Femur (tissue), 1 donor: ENCODE measurements around the gene CNTNAP5.

Source experiments
- DNase-seq: peaks from one replicate; pipeline ENCODE4 v3.0.0-alpha.2; 2017

CNTNAP5 gene

DNA sequence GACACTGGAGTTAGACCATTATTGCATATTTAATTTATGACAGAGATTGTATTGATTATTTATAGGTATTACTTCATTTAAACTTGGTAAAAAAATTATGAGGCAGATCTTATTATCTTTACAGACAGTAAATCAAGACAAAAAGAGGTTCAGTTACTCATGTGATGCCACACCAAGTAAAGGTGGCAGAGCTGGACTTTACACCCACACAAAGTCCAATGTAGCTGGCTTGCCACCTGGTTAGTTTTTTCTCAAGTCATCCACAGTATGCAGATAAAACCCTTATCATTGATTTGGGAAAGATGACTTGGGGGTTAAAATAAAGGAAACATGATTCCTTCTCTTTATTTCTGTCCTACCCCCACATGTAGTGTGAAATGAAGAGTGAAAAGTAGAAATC lies 137.2 kb downstream of the CNTNAP5 start:
- DNase-seq: no peak

DNA sequence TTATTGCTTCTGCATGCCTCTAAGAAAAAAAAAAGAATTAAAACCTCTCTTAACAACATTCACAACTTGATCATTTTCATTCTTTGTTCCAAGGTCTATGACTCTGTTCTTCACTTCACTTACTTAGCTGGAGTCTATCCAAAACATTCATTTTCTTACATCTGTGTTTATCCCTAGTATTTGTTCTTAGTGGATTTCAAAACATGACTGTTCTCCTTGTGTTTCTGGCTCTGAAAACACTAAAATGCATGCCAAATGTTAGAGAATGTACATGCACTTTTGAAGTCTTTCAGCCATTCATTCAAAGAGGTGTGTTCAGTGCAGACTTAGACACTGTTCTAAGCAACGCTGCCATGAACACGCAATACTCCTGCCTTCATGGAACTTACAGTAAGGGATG lies 138.8 kb downstream of the CNTNAP5 start:
- DNase-seq: no peak

DNA sequence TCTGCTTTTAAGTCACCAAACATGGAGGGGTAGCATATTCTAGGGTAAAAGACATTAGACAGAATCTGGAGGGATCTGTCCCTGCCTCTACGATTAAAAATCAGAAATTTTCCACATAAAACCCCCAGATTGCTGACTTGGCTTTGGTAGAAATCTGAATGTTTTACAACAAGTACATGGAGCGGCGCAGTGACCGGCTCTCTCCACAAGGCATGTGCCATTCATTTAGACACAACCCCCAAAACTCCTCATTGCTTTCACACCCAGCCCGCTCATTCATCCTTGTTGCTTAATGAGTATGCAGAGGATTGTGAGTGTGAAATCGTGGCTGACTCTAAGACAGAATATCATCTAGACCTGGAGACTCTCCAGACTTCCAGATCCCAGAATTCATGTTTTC lies 140.6 kb downstream of the CNTNAP5 start:
- DNase-seq: no peak

DNA sequence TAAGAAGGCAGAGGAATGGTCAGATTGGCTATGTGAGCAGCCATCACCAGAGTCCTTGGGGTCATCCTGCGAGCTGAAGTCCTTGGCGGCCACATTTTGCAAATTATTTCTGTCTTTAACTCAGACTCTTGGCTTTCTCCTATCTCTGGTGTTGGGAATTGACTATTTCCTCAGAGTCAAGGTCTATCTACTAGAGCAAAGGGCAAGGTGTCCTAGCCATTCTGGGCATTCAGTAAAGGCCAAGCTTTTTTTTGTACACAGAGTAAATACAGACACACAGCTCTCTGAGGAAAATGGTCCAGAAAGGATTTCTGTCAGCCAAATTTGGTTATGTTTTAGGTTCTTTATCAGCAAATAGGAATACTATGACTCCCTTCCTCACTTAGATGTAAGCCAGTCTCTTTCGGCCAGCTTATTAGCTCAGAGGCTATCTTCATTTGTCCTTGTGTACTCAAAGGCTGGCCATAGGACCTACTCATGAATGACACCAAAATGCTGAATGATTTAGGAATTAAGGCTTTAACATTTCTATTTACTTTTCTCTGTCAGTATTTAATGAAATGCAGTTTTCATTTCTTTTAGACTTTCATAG lies 146.5 kb downstream of the CNTNAP5 start:
- DNase-seq: no peak

DNA sequence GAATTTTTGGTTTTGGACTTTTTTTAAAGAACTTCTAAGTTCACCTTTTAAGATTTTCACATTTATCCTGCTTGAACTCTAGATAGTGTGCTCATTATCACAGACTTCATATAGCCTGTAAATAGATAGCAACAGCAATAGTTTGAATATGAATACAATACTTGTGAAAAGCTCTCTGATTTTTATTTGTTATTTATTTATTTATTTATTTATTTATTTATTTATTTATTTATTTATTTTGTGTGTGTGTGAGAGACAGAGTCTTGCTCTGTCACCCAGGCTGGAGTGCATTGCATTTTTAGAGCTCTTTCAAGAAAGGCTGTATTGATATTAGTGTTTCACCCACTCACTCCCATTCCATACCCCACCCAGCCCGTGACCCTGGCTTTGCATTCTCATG lies 153.6 kb downstream of the CNTNAP5 start:
- no peak for DNase-seq

DNA sequence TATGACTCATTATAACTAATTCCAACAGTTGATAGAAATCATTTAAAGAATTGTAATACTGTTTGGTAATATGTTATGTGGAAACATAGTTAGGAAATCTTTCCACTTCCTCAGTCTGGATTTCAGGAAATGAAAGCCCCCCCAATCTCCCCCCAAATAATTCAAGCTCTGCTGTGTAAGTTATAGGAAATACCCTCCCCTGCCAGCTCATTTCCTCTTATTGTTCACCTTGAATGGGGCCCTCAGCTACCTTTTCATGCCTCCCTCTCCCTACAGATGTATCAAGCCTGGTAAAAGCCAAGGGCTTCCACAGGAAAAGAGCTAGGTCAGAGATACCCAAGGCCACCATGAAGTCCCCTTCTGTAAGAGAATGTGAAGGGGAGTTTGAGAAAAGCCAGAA lies 155.5 kb downstream of the CNTNAP5 start:
- no peak for DNase-seq

DNA sequence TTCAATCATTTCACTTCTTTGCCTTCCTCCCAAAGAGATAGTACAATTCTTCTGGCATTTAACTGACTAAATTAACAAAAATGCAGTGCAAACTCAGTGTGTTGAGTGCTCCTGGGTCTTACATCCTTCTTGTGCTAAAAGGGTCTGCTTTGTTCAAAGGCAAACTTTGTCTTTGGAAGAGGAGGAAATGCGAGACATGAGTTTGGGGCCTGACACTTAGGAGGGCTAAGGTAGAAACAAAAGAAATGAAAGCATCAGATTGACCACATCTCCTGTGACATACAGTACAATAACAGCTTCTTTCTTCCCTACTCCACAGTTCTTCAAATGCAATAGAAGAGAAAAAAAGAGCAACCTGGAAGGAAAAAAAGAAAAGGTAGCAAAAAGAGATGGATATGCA lies 161.7 kb downstream of the CNTNAP5 start:
- DNase-seq: no peak

DNA sequence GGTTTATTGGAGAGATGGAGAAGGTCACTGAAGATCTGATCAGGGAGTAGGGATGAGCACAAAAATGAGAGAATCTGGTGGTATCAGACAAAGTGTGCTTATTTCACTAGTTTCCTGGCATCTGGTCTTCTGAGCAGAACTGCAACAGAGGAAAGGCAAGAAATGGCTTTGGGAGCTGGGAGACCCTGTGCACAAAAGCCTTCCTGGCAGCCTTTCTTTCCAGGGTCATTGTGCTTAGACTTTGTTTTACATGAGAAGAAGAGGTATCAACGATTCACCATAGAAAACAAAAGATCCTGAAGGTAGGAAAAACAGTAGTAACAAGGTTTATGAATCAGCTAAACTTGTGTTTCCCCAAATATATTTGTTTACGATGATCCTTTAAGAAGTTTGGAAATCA lies 162.9 kb downstream of the CNTNAP5 start:
- DNase-seq: no peak

DNA sequence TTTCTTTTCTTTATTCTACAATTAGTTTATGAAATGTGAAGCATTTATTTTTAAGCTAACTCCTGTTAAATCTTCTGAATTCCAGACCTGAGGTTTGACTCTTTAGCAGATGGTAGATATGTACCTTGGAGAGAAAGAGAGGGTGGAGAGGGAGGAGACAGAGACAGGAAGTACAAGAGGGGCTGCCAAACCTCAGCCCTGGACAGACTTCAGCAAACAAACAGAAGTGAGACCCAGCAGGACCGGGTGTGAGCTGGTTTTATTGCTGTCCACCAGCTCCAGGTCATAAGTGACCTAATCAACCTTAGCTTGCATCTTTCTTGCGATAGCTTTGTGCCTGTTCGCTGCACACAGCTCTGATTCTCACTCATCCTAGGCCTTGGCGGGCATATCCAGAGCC lies 168.6 kb downstream of the CNTNAP5 start:
- no peak for DNase-seq

DNA sequence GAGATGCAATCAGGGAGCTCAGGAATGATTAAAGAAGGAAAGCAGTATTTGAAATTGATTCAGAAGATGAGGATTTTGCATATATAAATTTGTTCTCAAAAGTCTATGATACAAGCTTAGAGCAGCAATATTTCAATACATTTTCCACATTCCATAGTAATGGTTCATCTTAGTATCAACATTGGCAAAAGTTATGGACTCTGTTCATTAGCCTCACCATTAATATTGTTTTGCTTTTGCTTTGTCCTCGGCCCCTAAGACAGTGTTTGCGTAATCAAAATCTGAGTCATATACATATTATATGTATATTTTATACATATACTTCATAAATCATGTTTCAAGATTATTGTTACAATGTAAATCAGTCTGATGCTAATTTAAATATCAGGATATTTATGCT lies 176.6 kb downstream of the CNTNAP5 start:
- DNase-seq: no peak

DNA sequence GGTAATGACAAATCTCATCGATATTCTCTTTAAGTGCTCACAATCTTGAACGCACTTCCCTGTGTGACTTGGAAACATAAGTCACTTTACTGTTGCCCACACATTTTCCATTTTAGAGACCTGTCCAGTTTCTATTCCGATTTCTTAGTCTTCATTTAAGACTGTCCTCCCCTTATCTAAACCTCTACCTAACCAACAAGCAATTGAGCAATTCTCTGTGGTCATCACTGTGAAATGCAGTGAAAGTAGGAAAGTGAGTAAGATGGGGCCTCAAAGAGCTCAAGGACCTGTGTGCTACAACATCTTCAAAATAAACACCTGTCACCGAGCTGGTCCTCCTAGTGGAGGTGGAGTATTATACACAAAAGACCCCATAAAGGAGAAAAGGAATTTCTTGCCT lies 184.4 kb downstream of the CNTNAP5 start:
- no peak for DNase-seq

DNA sequence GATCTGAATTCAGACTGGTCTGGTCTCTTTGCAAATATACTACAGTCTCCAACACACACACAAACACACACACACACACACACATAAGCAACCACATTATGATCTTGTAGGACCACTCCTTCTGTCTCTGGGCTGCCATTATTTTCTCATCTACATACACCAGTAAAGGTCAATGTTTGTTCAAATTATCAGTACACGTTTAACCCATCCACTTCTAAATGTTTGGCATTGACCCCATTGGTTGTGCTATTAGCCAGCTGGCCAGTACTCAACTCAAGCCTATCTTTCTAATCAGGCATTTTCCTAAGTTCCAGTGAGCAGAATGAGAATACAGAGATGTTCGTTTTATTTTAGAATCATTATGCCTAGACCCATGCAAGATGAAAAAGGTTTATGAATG lies 186.4 kb downstream of the CNTNAP5 start:
- no peak for DNase-seq

DNA sequence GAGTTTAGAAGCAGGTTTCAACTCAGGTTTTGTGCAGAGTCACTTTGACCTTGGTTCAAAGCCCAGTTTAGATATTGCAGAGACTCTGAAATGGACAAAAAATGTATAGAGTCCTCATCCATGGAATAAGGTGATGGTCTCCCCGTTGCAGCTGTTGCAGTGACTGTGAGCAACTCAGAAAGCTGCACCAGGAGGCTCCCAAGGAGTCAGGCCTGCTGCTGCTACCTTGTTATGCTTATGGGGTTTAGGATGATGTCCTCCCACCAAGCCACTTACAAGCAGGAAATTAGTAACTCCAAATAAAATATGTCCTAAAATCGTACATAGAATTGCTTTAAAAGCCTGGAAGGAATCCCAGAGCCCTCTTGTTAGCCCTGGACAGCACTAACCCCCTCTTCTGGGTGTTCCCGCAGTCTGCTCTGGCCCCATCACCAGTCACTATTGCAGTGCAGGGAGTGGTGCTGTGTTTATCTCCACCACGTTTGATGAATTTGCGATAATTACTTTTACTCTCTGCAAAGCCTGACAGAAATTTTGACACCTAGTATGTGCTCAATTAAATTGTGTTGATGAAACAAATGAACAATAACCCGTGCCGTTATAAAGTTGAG lies 189.0 kb downstream of the CNTNAP5 start:
- DNase-seq: no peak

DNA sequence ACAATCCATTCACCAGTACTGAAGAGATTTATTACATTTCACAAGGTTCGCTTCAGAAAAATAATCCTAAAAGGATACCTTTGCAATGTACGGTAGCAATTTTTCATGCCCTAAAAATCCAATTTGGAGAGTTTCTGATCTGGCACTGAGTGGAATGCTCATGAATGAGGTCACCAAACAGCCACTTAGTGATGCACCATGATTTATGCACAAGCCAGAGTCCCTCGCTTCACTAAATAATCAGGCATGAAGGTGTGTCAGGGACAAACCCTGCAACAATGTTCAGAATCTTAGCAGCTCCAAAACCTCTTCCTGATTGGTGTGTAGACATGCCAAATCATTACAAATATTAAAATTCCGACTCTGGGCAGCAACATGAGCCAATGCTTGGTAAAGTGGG lies 221.1 kb downstream of the CNTNAP5 start:
- DNase-seq: no peak

DNA sequence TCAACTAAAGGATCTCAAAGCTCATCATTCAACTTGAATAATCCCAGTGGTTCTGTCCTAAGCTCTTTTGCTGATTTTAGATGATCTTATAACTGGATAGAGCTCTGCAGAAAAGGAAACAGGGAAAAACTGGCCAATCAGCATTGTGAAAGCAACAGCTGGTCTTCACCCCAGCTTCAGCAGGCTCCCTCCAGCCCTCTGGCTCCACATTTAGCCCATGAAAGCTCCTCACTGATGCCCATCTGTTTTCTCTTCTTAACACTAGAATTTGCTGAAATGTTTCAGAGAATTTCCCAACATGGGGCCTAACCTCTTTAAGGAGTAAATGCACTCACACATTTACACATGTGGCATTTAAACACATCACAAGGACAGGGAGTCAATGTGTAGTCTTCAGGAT lies 223.3 kb downstream of the CNTNAP5 start:
- no peak for DNase-seq

DNA sequence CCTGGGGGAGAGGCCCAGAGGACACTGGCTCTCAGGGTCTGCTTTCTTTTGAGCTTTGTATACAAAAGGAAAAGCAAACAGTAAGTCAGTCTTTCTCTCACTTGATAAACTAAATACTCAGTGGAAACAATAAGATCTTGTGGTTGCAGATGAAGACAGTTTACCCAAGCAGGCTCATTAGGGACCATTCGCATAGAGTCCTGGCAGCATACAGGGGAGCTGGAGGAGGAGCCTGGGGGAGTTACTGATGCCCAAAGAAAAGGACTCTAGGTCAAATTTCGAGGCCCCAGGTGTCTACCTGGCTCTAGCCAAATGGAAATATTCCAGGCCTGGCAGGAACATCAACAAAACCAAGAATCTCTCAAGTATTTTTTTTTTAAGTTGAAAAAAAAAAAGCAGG lies 225.3 kb downstream of the CNTNAP5 start:
- no peak for DNase-seq

DNA sequence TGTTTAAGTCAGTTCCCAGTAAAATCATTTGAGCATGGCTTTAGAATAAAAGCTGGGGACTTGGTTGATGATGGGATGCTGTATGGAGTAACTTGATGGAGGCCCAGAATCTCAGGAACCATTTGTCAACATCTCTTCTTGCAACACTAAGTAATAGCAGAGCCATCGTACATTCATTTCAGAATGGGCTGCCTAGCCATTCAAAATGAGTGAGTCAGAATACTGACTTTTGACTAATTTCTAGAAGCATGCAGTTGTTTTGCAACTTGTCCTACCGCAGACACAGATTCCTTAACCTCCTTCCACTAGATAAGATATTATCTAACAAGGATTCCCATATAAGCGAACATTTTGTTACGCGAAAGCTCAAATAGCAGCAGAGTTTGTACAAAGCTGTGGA lies 229.5 kb downstream of the CNTNAP5 start:
- no peak for DNase-seq

DNA sequence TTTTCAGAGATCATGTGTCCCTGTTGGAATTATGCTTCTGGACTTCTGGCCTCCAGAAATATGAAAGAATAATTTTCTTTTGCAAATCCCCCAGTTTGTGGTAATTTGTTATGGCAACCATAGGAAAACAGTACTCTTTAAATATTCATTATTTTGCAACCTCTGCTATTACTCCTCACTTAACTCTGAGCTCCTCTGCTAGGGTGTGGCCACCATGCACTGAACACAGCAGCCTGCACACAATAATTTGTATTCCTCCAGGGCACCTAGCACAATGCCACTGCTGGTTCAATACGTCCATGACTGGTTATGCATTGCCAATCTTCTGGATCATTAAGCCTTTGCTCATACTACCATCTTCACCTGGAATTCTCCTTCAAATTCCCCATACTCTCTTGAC lies 232.0 kb downstream of the CNTNAP5 start:
- DNase-seq: no peak

DNA sequence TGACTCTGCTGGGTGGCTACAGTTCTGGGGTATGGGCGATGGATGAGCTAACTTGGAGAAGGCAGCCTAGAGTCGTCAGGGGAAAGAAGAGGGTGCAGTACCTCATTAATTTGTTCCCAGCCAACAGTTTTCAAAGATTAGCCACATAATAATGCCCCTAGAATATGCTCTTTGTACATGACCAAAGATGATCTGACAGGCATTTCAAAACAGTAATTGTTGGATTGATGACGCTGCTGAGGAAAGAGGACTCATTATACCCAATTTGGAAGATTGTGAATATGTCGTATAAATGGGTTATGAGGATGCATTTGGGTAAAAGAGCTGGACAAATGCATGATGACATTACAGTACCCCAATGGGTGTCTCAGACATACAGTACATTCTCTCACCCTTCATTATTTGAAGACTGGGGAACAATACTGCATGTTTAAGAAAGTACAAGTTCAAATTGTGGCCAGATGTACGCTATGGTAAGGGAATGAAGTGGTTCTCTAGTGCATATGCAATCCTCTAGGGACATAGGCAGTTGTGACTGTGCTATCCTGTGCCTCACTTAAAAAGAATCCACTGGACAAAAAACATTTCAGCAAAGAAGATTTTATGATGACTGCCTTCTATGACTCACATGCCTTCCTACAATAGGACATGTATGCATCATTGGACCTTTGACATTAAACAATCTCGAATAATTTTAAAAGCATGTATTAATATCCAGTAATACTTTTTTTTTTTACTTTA lies 233.2 kb downstream of the CNTNAP5 start:
- DNase-seq: no peak

DNA sequence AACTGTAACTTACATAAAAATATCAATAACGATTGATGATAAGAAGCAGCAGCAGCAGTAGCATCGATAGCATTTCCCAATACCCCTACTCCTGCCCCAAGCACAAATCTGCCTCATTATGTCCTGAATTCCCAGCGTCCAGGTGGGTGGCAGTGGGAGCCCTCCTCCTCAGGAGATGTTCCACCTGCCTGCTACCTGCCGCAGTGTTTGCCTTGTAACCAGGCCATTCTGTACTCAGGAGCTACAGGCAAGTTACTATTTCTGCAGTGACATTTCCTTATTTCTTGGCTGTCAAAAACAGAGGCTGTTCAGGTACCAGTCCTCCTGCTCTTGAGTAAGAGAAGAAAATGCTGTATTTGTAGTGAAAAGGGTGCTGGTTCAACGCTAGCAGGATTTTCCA lies 236.4 kb downstream of the CNTNAP5 start:
- DNase-seq: no peak

DNA sequence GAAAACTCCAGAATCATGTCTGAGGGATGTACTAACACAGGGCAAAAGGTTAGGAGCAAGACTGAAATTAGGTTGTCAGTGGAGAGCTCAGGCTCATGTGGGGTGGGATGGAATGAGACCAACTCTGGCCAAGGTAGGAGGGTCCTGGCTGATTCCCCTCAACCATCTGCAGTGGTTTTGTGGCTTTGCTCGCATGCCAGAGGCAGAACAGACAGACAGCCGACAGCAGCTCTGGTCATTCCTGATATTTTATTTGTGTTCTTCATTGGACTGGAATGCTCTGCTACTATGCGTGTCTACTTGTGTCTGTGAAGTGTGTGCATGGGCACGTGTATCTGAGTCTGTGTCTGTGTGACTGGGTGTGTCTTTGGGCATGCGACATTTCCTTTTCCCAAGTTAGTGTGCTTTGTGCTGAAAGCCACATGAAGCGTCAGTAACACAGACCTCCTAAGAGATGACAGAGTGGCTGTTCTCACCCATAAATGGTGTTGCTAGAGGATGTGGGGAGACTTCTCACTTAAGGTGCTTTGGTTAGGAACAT lies 239.5 kb downstream of the CNTNAP5 start:
- no peak for DNase-seq

DNA sequence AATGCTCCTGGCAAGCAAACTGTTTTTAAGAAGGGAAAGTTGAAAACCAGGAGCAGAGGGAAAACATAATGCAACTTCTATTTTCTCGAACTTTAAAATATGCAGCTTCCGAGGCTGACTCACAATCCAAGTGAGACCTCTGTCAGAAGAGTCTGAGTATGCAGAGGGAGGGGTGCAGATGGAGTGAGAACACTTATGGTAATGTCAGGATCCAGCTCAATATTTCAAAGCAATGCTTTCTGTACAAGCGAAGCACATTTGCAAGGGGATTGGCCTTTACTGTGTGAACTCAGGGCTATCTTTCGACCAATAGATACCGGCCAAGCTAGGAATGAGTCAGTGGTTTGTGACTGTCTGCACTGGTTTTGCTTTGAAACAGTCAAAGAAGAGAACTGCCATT lies 242.7 kb downstream of the CNTNAP5 start:
- no peak for DNase-seq

DNA sequence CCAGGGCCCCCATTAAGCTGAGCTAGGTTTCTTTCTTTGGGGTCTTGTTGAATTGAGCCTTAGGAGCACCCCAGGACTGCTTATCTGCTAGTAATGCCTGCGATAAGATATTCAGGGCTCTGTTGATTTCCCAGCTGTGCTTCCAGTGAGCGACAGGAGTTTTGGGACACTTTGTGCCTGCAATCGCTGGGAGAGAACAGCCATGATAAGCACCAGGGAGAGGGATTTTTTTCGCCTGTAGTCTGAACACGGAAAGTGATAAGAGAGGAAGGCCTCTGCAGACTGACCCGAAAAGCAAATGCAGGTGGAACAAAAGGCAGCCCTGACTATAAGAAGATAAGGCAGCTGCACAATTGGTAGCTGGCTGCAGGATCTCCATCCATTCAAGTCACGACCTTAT lies 244.3 kb downstream of the CNTNAP5 start:
- no peak for DNase-seq

DNA sequence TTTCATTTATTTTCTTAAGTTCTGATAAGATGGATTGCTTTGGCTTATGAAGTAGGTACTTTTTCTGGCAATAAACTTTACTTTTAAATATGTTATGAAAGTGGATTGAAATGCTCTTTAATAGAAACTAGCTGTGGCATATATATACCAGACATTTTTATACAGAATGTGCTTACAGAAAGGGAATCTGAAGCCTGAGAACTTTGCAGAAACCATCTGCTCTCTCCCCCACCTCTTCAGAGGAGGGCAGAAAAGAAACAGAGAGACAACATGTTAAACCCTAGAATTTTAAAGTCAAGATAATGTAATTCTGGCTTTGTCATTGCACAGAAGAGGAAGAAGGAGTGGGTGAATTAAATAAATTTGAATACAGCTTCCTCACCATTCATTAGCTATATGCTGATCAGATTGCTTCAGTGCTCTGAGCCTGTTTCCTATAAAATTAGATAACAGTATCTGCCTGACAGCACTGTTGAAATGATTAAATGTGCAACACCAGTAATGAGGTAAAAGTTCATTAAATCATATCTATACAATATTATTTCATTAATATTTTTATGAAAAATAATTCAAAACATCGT lies 247.3 kb downstream of the CNTNAP5 start:
- DNase-seq: no peak
